ENCODE data around the gene SLC11A2.

GRCh38 chr12:51028813-51029150 is 2.6 kb upstream of the SLC11A2 start:
- TF ChIP-seq EZH2 (IDR thresholded peaks at IDR 0.05; ENCODE audit: borderline replicate concordance, low read depth, low read length, poor library complexity, severe bottlenecking), result no peak
- no peak for TF ChIP-seq CTCF (conservative IDR thresholded peaks at IDR 0.05; ENCODE audit: low read depth, low read length)
